Measurements from ENCODE around the gene TTC13.

- no peak for TF ChIP-seq CTCF (IDR thresholded peaks at IDR 0.05)
- no peak for TF ChIP-seq POLR2A (IDR thresholded peaks at IDR 0.05)
Observed at GRCh38 chr1:230870916-230871315, 107.7 kb downstream of the TTC13 start.

Data from thyroid gland (tissue), 4 donors.